Small intestine (tissue), 7 donors: Measurements from ENCODE around the gene CNTN6. TPM values are rescaled to one million over a fixed set of nuclear protein-coding genes. Genes with fewer than 3 reads are reported as not detected.
"Not testable (repeated sequence)": the region's sequence is repeated elsewhere in the genome, so short reads cannot be mapped to it uniquely, and the experiment has no call there.

ENCODE experiments used
- DNase-seq, 2 donors: peaks; one replicate each; pipeline versions ENCODE4 v3.0.0 to v3.0.0-alpha.2; 2013
- FAIRE-seq: peaks from 2 replicates; lab custom pipeline; 2012; peaks lifted over from hg19 to GRCh38; lab: Jason Lieb, UNC
- H3K27ac ChIP-seq, 3 donors: one replicate each; pipeline ENCODE4 v1.5.1; 2013; ENCODE audit warnings: low read length in 2 of 3, mild to moderate bottlenecking in 2 of 3, control low read depth in 1 of 3, inconsistent platforms in 1 of 3, low read depth in 1 of 3, moderate library complexity in 1 of 3
- H3K27me3 ChIP-seq, 3 donors: one replicate each; pipeline ENCODE4 v1.6.1; 2013; ENCODE audit warnings: low read length in 3 of 3, inconsistent platforms in 1 of 3; ENCODE audit not compliant: control insufficient read depth in 3 of 3, insufficient read depth in 3 of 3
- H3K36me3 ChIP-seq, 3 donors: one replicate each; pipeline ENCODE4 v1.6.1; 2013; ENCODE audit warnings: low read length in 3 of 3, inconsistent platforms in 1 of 3, low read depth in 1 of 3, mild to moderate bottlenecking in 1 of 3, moderate library complexity in 1 of 3; ENCODE audit not compliant: control insufficient read depth in 3 of 3, insufficient read depth in 2 of 3
- H3K4me1 ChIP-seq, 3 donors: one replicate each; pipeline ENCODE4 v1.6.1; 2013; ENCODE audit warnings: low read length in 2 of 3, inconsistent platforms in 1 of 3, low read depth in 1 of 3, mild to moderate bottlenecking in 1 of 3, moderate library complexity in 1 of 3; ENCODE audit not compliant: control insufficient read depth in 3 of 3, insufficient read depth in 2 of 3
- H3K4me3 ChIP-seq, 3 donors: one replicate each; pipeline ENCODE4 v1.5.1; 2013; ENCODE audit warnings: low read length in 3 of 3, control low read depth in 1 of 3, inconsistent platforms in 1 of 3, low read depth in 1 of 3, mild to moderate bottlenecking in 1 of 3, moderate library complexity in 1 of 3
- H3K9me3 ChIP-seq, 2 donors: one replicate each; pipeline ENCODE4 v1.6.1; 2013; ENCODE audit warnings: low read depth in 1 of 2, low read length in 1 of 2; ENCODE audit not compliant: control insufficient read depth in 2 of 2, insufficient read depth in 1 of 2
- WGBS, 3 donors: extraction: QIAGEN DNeasy Blood & Tissue Kit; methylation state at CpG; one replicate each; pipeline ENCODE4 v1.1.7; 2013; 5-methylcytosine and 5-hydroxymethylcytosine counted together
- polyA plus RNA-seq, 4 donors: library from polyadenylated mRNA; stranded (reverse) in 3 of 4; unstranded in 1 of 4; fragments of 200-250 nt in 3 of 4; fragments of 120-200 nt in 1 of 4; gene quantifications; one replicate each; pipeline versions ENCODE4 v1.2.1 to v1.2.3, GENCODE V29; 2013
- donor health status: healthy with polysubstance abuse.
- donor health status: control.
- donor health status: control.
- donor health status: Bipolar disorder and iron deficiency.
- donor health status: healthy.

The CNTN6 gene
- polyA plus RNA-seq, 4 donors = 0.03 to 0.19 TPM; not detected in 2

- 60 to 72% (median 67%) methylated on average over 1 of the region's 1 CpG for WGBS, 3 donors
- no peaks in the 10 kb centered on the region for H3K36me3 ChIP-seq
- no peaks in the 10 kb centered on the region for H3K9me3 ChIP-seq
- no peaks in the 10 kb centered on the region for H3K27me3 ChIP-seq
- no peaks in the 10 kb centered on the region for H3K4me1 ChIP-seq
- FAIRE-seq = no peak
- DNase-seq = no peak
- no peak overlapping the region for H3K27ac ChIP-seq
- no peak overlapping the region for H3K4me3 ChIP-seq
Measured at GRCh38 chr3:1375145-1375544, 282.3 kb downstream of the CNTN6 start.

- WGBS, 3 donors = 62 to 79% (median 65%) methylated on average over 8 of the region's 8 CpGs
- Histone ChIP-seq H3K36me3 (no peaks in the 10 kb centered on the region), H3K4me3 (no peak overlapping the region), H3K9me3 (no peaks in the 10 kb centered on the region), H3K27ac (no peak overlapping the region), H3K27me3 (no peaks in the 10 kb centered on the region), H3K4me1 (no peaks in the 10 kb centered on the region)
- no peak for FAIRE-seq
- no peak for DNase-seq
Measured at GRCh38 chr3:1380926-1381646, 288.3 kb downstream of the CNTN6 start.

GRCh38 chr3:1381647-1382036 is 288.8 kb downstream of the CNTN6 start:
- Histone ChIP-seq H3K27me3 (no peaks in the 10 kb centered on the region), H3K27ac (no peak overlapping the region), H3K4me1 (no peaks in the 10 kb centered on the region), H3K36me3 (no peaks in the 10 kb centered on the region), H3K4me3 (no peak overlapping the region), H3K9me3 (no peaks in the 10 kb centered on the region)
- DNase-seq (no peak), FAIRE-seq (no peak)
- 72 to 74% (median 74%) methylated on average over 5 of the region's 5 CpGs for WGBS, 3 donors

- H3K4me3 ChIP-seq, H3K4me1 ChIP-seq, FAIRE-seq, H3K27ac ChIP-seq, DNase-seq, H3K27me3 ChIP-seq, H3K9me3 ChIP-seq, H3K36me3 ChIP-seq: not testable (repeated sequence)
- 91 to 94% (median 92%) methylated on average over 20 to 23 of the region's 23 CpGs for WGBS, 3 donors
Measured at GRCh38 chr3:1387396-1387905, 294.6 kb downstream of the CNTN6 start.

GRCh38 chr3:1394188-1394587 is 301.4 kb downstream of the CNTN6 start:
- H3K9me3 ChIP-seq = no peaks in the 10 kb centered on the region
- 94 to 95% (median 94%) methylated on average over 19 of the region's 19 CpGs for WGBS, 3 donors
- DNase-seq (no peak), FAIRE-seq (no peak)
- H3K4me1 ChIP-seq = no peaks in the 10 kb centered on the region
- no peak overlapping the region for H3K4me3 ChIP-seq
- H3K36me3 ChIP-seq = no peaks in the 10 kb centered on the region
- H3K27ac ChIP-seq = no peak overlapping the region
- H3K27me3 ChIP-seq = no peaks in the 10 kb centered on the region

- no peaks in the 10 kb centered on the region for H3K4me1 ChIP-seq
- no peak overlapping the region for H3K27ac ChIP-seq
- no peak overlapping the region for H3K4me3 ChIP-seq
- 46 to 57% (median 55%) methylated on average over 3 of the region's 3 CpGs for WGBS, 3 donors
- H3K9me3 ChIP-seq = no peaks in the 10 kb centered on the region
- no peaks in the 10 kb centered on the region for H3K27me3 ChIP-seq
- no peaks in the 10 kb centered on the region for H3K36me3 ChIP-seq
- DNase-seq (no peak), FAIRE-seq (no peak)
Measured at GRCh38 chr3:1400571-1400970, 307.7 kb downstream of the CNTN6 start.

GRCh38 chr3:1404270-1404962 is 311.6 kb downstream of the CNTN6 start:
- Histone ChIP-seq H3K4me1 (no peaks in the 10 kb centered on the region), H3K36me3 (no peaks in the 10 kb centered on the region), H3K27ac (no peak overlapping the region), H3K9me3 (no peaks in the 10 kb centered on the region), H3K27me3 (no peaks in the 10 kb centered on the region), H3K4me3 (no peak overlapping the region)
- 44 to 50% (median 49%) methylated on average over 2 of the region's 2 CpGs for WGBS, 3 donors
- FAIRE-seq = no peak
- no peak for DNase-seq

- Histone ChIP-seq H3K36me3 (no peaks in the 10 kb centered on the region), H3K27me3 (no peaks in the 10 kb centered on the region), H3K27ac (no peak overlapping the region), H3K4me1 (no peaks in the 10 kb centered on the region), H3K9me3 (no peaks in the 10 kb centered on the region), H3K4me3 (no peak overlapping the region)
- FAIRE-seq (no peak), DNase-seq (no peak)
Measured at GRCh38 chr3:1406250-1406649, 313.4 kb downstream of the CNTN6 start.
